Motor neuron (in vitro differentiated cells): ENCODE measurements around the gene GRIN3A. TPM values are rescaled to one million over a fixed set of nuclear protein-coding genes. Genes with fewer than 3 reads are reported as not detected.

ENCODE experiments used
- ATAC-seq, 8 experiments: fragments of 200-7000 bp; cut with Tn5 transposase; replicated peaks in 6 of 8; 2 replicates each; pipeline ENCODE4 v1.8.0; 2021; ENCODE audit warnings: mild to moderate bottlenecking in 8 of 8, moderate library complexity in 8 of 8
- H3K27ac ChIP-seq, 2 donors: fragments of 250-450 bp; sonication (Bioruptor Pico); 2 replicates each; pipeline ENCODE4 v1.9.0; 2021; ENCODE audit warnings: antibody characterized with exemption in 2 of 2, mild to moderate bottlenecking in 2 of 2, moderate library complexity in 1 of 2
- H3K4me1 ChIP-seq, 2 donors: fragments of 250-450 bp; sonication (Bioruptor Pico); replicated peaks in 1 of 2; 2 replicates each; pipeline ENCODE4 v1.6.1; 2021; ENCODE audit warnings: antibody characterized with exemption in 2 of 2, mild to moderate bottlenecking in 2 of 2, moderate library complexity in 1 of 2
- H3K4me3 ChIP-seq, 5 donors: fragments of 250-450 bp; sonication (Bioruptor Pico); 2 replicates each; pipeline ENCODE4 v1.9.0; 2021; ENCODE audit warnings: antibody characterized with exemption in 5 of 5, mild to moderate bottlenecking in 5 of 5, moderate library complexity in 4 of 5
- WGBS, 10 experiments: fragments of 450-650 bp; shearing (Covaris generic); methylation state at CpG; one replicate each; pipeline ENCODE4 v1.0.0; 2022; 5-methylcytosine and 5-hydroxymethylcytosine counted together
- in situ Hi-C, 9 experiments: fragments of 400-800 bp; cut with MboI; loops; one replicate each; pipeline ENCODE4 v1.15.0; 2021; ENCODE audit warnings: low sequenced_read_pairs in 9 of 9, low pct_unique_long_range_greater_than_20kb in 2 of 9; ENCODE audit not compliant: unreplicated experiment in 9 of 9
- total RNA-seq, 8 experiments: library from RNA; unstranded; fragments of 300-600 nt; gene quantifications; 2 replicates each; pipeline versions ENCODE4 v1.2.3 to v1.2.4, GENCODE V29; 2022

Gene GRIN3A
- total RNA-seq, 8 experiments from 2014 or later: 0.36 to 7.3 (median 1.00) TPM

DNA sequence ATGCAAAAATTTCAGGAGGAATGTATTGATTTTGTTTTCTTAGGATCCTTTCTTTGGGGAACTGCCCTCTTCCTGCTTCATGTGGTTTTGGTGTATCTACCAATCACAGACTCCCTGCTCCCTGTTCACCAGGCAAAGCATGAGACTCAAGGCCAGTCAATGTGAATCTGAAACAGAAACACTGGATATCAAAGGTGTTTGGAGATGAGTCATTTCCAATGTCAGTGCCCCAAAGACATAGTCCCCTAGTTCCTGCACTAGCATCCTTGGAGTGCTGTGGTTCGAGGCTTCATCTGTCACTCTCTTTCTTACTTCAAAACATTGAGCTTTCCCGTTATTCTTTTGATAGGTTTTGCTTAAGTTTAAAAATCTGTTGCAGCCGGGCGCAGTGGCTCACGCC lies 151.8 kb downstream of the GRIN3A start:
- no peak for ATAC-seq
- Histone ChIP-seq H3K27ac (no peak overlapping the region), H3K4me1 (peaks cover 9 to 36% of the 10 kb centered on the region in 2 donors), H3K4me3 (no peak overlapping the region)
- in situ Hi-C loops: no loop called here
- WGBS, 10 experiments: 64 to 100% (median 80%) methylated on average over 1 to 4 of the region's 5 CpGs; no CpG with 5 or more reads in 5 of the 10 experiments

GRCh38 chr9:101585740-101586139 lies 152.7 kb downstream of the GRIN3A start:
- H3K4me1 ChIP-seq: peaks cover 9 to 27% of the 10 kb centered on the region in 2 donors
- ATAC-seq: no peak
- 48 to 94% (median 77%) methylated on average over 1 to 3 of the region's 3 CpGs for WGBS, 10 experiments
- H3K4me3 ChIP-seq: no peak overlapping the region
- in situ Hi-C loops: no loop called here
- no peak overlapping the region for H3K27ac ChIP-seq

- in situ Hi-C loops: no loop called here
- H3K27ac ChIP-seq: peak overlapping the region in 1 of 2 donors; percentile 13
- H3K4me1 ChIP-seq: peaks cover 9 to 18% of the 10 kb centered on the region in 2 donors
- 0 to 82% (median 44%) methylated on average over 1 of the region's 1 CpG; no CpG with 5 or more reads in 4 of the 10 experiments for WGBS, 10 experiments
- no peak overlapping the region for H3K4me3 ChIP-seq
- peak; percentile 26 to 79 (median 48) for ATAC-seq
Measured at GRCh38 chr9:101582553-101582952, 155.9 kb downstream of the GRIN3A start.

GRCh38 chr9:101579711-101580545 lies 158.5 kb downstream of the GRIN3A start:
- WGBS, 10 experiments: 42 to 100% (median 76%) methylated on average over 1 to 5 of the region's 6 CpGs
- H3K27ac ChIP-seq: no peak overlapping the region
- no peak overlapping the region for H3K4me3 ChIP-seq
- ATAC-seq: peak in 6 of 8 experiments; percentile 7 to 56 (median 42)
- peaks cover 9 to 18% of the 10 kb centered on the region in 2 donors for H3K4me1 ChIP-seq
- in situ Hi-C loops: no loop called here

DNA sequence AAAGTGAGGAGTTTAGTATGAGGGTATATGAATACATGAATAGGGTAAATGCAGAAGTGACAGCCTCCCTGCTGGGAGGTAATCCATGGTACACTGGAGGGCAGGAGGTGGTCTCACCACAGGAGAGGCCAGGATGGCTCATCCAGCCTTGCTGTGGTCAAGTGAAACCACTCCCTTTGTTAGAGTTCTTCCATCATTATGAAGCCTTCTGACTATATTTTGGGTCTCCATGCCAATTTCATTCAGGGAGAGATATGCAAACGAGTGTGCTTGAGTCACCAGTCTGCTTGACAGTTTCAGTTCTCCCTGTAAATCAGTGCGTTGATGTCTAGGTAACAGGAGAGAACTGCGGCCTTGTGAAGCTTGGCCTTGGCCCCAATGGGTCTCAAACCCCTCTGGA lies 160.1 kb downstream of the GRIN3A start:
- Histone ChIP-seq H3K27ac (no peak overlapping the region), H3K4me1 (peaks cover 4 to 13% of the 10 kb centered on the region in 2 donors), H3K4me3 (no peak overlapping the region)
- peak in 3 of 8 experiments; percentile 12 to 65 (median 42) for ATAC-seq
- 0 to 100% (median 67%) methylated on average over 1 to 3 of the region's 3 CpGs; no CpG with 5 or more reads in 4 of the 10 experiments for WGBS, 10 experiments
- in situ Hi-C loops: no loop called here

DNA sequence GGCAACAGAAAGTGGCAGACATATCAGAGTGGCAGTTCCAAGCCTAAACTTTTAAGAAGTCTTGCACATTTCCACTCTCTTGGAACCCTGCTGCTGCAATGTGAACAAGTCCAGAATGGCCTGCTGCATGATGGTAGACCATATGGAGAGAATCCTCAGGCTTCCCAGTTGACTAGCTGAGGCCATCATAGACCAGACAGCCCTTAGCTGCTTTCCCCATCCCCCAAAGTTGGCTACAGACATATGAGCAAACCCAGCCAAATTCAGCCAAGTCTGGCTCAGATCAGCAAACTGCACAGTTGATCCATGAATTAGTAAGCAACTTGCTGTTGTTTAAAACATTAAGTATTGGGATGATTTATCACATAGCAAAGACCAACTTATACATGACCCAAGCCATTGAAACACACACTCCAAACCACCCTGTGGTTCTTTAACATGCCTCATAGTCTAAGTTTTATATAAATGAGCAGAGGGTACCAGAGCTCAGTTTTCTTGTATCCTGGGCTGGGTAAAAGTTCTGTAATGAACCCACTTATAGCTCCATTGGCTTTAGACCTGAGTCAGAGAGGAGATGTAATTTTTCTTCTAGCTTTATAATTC lies 163.6 kb downstream of the GRIN3A start:
- no peak for ATAC-seq

GRCh38 chr9:101572316-101572715 lies 166.1 kb downstream of the GRIN3A start:
- 0 to 100% (median 40%) methylated on average over 1 to 2 of the region's 2 CpGs; no CpG with 5 or more reads in 1 of the 10 experiments for WGBS, 10 experiments
- in situ Hi-C loops: no loop called here
- Histone ChIP-seq H3K27ac (no peak overlapping the region), H3K4me1 (peaks cover 0 to 3% of the 10 kb centered on the region in 2 donors), H3K4me3 (no peak overlapping the region)
- peak in 2 of 8 experiments; percentile 47 to 76 for ATAC-seq

More for the DNA sequence above, 163.6 kb downstream of the GRIN3A start:
- H3K4me3 ChIP-seq: no peak overlapping the region
- in situ Hi-C loops: no loop called here
- no peak overlapping the region for H3K27ac ChIP-seq
- H3K4me1 ChIP-seq: peaks cover 0 to 3% of the 10 kb centered on the region in 2 donors

GRCh38 chr9:101571114-101571513 lies 167.3 kb downstream of the GRIN3A start:
- in situ Hi-C loops: no loop called here
- ATAC-seq: no peak
- Histone ChIP-seq H3K4me3 (no peak overlapping the region), H3K4me1 (peaks cover 0 to 3% of the 10 kb centered on the region in 2 donors), H3K27ac (no peak overlapping the region)
- 100% methylated on average over 1 of the region's 1 CpG; no CpG with 5 or more reads in 7 of the 10 experiments for WGBS, 10 experiments

DNA sequence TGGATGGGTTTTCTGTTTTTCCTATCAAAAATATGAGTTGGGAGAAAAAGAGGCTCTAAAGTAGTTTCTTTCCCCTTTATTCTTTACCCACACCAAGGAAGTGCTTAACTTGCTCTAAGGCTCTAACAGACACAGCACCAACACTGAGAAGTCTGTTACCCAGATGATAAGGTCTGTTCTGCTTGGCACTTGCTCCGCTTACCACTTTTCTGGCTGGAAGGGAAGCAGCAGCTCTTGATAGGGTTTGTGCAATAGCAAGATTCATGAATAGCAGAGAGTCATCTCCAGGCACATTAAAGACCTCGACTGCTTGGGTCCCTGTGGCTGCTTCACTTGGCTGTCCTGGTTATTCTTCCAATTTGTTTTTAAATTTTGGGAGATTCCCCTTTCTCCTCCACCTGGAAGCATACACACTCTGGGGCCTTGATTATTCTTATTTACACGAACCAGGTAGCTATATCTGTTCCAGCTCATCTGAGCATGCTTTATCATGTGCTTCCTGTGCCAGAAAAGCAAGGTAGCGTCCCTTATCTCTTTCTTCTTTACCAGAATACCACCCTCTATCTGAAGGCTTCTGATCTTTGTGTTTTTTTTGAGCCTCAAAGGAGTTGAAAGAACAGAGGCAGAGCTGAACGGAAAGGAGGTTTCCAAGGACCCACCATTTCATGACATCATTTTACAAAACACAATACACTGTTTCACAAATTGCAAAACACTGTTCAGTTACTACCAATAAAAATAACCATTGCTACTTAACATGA lies 168.5 kb downstream of the GRIN3A start:
- in situ Hi-C loops: no loop called here
- no peak overlapping the region for H3K4me3 ChIP-seq
- H3K4me1 ChIP-seq: peaks cover 0 to 3% of the 10 kb centered on the region in 2 donors
- ATAC-seq: no peak
- H3K27ac ChIP-seq: no peak overlapping the region
- 40 to 100% (median 86%) methylated on average over 2 to 5 of the region's 5 CpGs for WGBS, 10 experiments

GRCh38 chr9:101567725-101568350 lies 170.6 kb downstream of the GRIN3A start:
- Histone ChIP-seq H3K4me3 (no peak overlapping the region), H3K4me1 (peaks cover 0 to 3% of the 10 kb centered on the region in 2 donors), H3K27ac (no peak overlapping the region)
- WGBS, 10 experiments: 73 to 100% (median 92%) methylated on average over 1 to 3 of the region's 3 CpGs; no CpG with 5 or more reads in 1 of the 10 experiments
- peak in 1 of 8 experiments; percentile 39 for ATAC-seq
- in situ Hi-C loops: no loop called here

GRCh38 chr9:101566904-101567724 lies 171.3 kb downstream of the GRIN3A start:
- ATAC-seq: peak in 3 of 8 experiments; percentile 43 to 66 (median 51)
- WGBS, 10 experiments: 68 to 94% (median 78%) methylated on average over 3 to 5 of the region's 5 CpGs; no CpG with 5 or more reads in 2 of the 10 experiments
- no peaks in the 10 kb centered on the region for H3K4me1 ChIP-seq
- no peak overlapping the region for H3K4me3 ChIP-seq
- no peak overlapping the region for H3K27ac ChIP-seq
- in situ Hi-C loops: no loop called here

- Histone ChIP-seq H3K27ac (no peak overlapping the region), H3K4me1 (no peaks in the 10 kb centered on the region), H3K4me3 (no peak overlapping the region)
- ATAC-seq: peak in 2 of 8 experiments; percentile 14 to 28
- in situ Hi-C loops: no loop called here
Measured at GRCh38 chr9:101564252-101564651, 174.2 kb downstream of the GRIN3A start.
